Measurements from ENCODE around the gene C9orf43.
"Not testable (repeated sequence)": the region's sequence is repeated elsewhere in the genome, so short reads cannot be mapped to it uniquely, and the experiment has no call there.

The C9orf43 gene

GRCh38 chr9:113426701-113427100 is 16.2 kb downstream of the C9orf43 start:
- TF ChIP-seq CTCF (IDR thresholded peaks at IDR 0.05) = no peak
- Histone ChIP-seq H3K27ac (no peak overlapping the region), H3K4me3 (no peak overlapping the region)
- no peak for DNase-seq (ENCODE audit: low spot score)

GRCh38 chr9:113427629-113428028 is 17.1 kb downstream of the C9orf43 start:
- TF ChIP-seq CTCF (IDR thresholded peaks at IDR 0.05) = no peak
- Histone ChIP-seq H3K27ac (no peak overlapping the region), H3K4me3 (no peak overlapping the region)
- no peak for DNase-seq (ENCODE audit: low spot score)

GRCh38 chr9:113428062-113428615 is 17.6 kb downstream of the C9orf43 start:
- Histone ChIP-seq H3K27ac (no peak overlapping the region), H3K4me3 (no peak overlapping the region)
- TF ChIP-seq CTCF (IDR thresholded peaks at IDR 0.05) = no peak
- DNase-seq (ENCODE audit: low spot score) = no peak

- DNase-seq (ENCODE audit: low spot score) = no peak
- H3K4me3 ChIP-seq = no peak overlapping the region
- no peak overlapping the region for H3K27ac ChIP-seq
- TF ChIP-seq CTCF (IDR thresholded peaks at IDR 0.05) = no peak
Measured at GRCh38 chr9:113431191-113431590, 20.6 kb downstream of the C9orf43 start.

GRCh38 chr9:113436728-113437515 is 26.4 kb downstream of the C9orf43 start:
- H3K4me3 ChIP-seq = no peak overlapping the region
- H3K27ac ChIP-seq = no peak overlapping the region
- DNase-seq (ENCODE audit: low spot score) = no peak
- TF ChIP-seq CTCF (IDR thresholded peaks at IDR 0.05) = no peak

GRCh38 chr9:113437716-113438115 is 27.2 kb downstream of the C9orf43 start:
- H3K27ac ChIP-seq; H3K4me3 ChIP-seq; DNase-seq (ENCODE audit: low spot score): not testable (repeated sequence)

GRCh38 chr9:113444736-113445135 is 34.2 kb downstream of the C9orf43 start:
- no peak overlapping the region for H3K4me3 ChIP-seq
- no peak overlapping the region for H3K27ac ChIP-seq
- DNase-seq (ENCODE audit: low spot score) = no peak
- TF ChIP-seq CTCF (IDR thresholded peaks at IDR 0.05) = no peak

Data from coronary artery (tissue), 2 donors.